PC-9 (cell line): ENCODE results near the gene STBD1. TPM values are rescaled to one million over a fixed set of nuclear protein-coding genes. Genes with fewer than 3 reads are reported as not detected.

Experiments
- BruUV-seq: library from RNA; stranded (reverse); fragments of 400-500 nt; replicated peaks from 2 replicates; lab custom pipeline; 2021; lab: Mats Ljungman, UMichigan
- CTCF ChIA-PET: fragments of 300-600 bp; sonication (Branson Sonifier 250); formaldehyde crosslinking; loops from one replicate; lab custom pipeline; 2022; ENCODE audit warnings: antibody characterized with exemption; lab: Charles Lee
- POLR2A ChIA-PET: fragments of 300-600 bp; sonication (Branson Sonifier 250); formaldehyde crosslinking; loops from one replicate; lab custom pipeline; 2022; ENCODE audit warnings: antibody characterized with exemption; ENCODE audit not compliant: unreplicated experiment; lab: Charles Lee
- DNase-seq, 2 experiments: peaks; one replicate each; pipeline versions ENCODE4 v3.0.0 to v3.0.0-alpha.2; 2015 to 2022; ENCODE audit warnings: mixed read lengths in 1 of 2
- H2AFZ ChIP-seq: fragments of 200-600 bp; sonication (generic); 2 replicates; pipeline ENCODE4 v1.8.1; 2017; ENCODE audit warnings: antibody characterized with exemption
- H3F3A ChIP-seq: fragments of 200-600 bp; sonication (generic); 2 replicates; pipeline ENCODE4 v1.8.1; 2017; ENCODE audit warnings: antibody characterized with exemption, mild to moderate bottlenecking, low read depth; ENCODE audit not compliant: insufficient read depth
- H3K27ac ChIP-seq: fragments of 200-600 bp; sonication (generic); 2 replicates; pipeline ENCODE4 v1.6.1; 2016; ENCODE audit warnings: mixed run types
- H3K27me3 ChIP-seq: fragments of 200-600 bp; sonication (generic); 2 replicates; pipeline ENCODE4 v1.6.1; 2016; ENCODE audit warnings: low read depth, mixed run types; ENCODE audit not compliant: insufficient read depth
- H3K36me3 ChIP-seq: fragments of 200-600 bp; sonication (generic); 2 replicates; pipeline ENCODE4 v1.6.1; 2016; ENCODE audit warnings: low read depth, mixed run types
- H3K4me1 ChIP-seq: fragments of 200-600 bp; sonication (generic); replicated peaks from 2 replicates; pipeline ENCODE4 v1.6.1; 2016; ENCODE audit warnings: mixed run types; ENCODE audit not compliant: insufficient read depth
- H3K4me2 ChIP-seq: fragments of 200-600 bp; sonication (generic); 2 replicates; pipeline ENCODE4 v1.6.1; 2017; ENCODE audit warnings: mixed run types
- H3K4me3 ChIP-seq: fragments of 200-600 bp; sonication (generic); 2 replicates; pipeline ENCODE4 v1.6.1; 2016; ENCODE audit warnings: mixed run types
- H3K79me2 ChIP-seq: fragments of 200-600 bp; sonication (generic); 2 replicates; pipeline ENCODE4 v1.6.1; 2017; ENCODE audit warnings: low read depth, mixed run types
- H3K9me2 ChIP-seq: fragments of 200-600 bp; sonication (generic); 2 replicates; pipeline ENCODE4 v1.8.1; 2017; ENCODE audit warnings: mild to moderate bottlenecking; ENCODE audit not compliant: insufficient read depth
- H3K9me3 ChIP-seq: fragments of 200-600 bp; sonication (generic); 2 replicates; pipeline ENCODE4 v1.8.1; 2016; ENCODE audit warnings: low read depth; ENCODE audit not compliant: insufficient read depth
- H4K20me1 ChIP-seq: fragments of 200-600 bp; sonication (generic); 2 replicates; pipeline ENCODE4 v1.8.1; 2017; ENCODE audit not compliant: insufficient read depth
- CTCF ChIP-seq: fragments of 200-600 bp; sonication (generic); conservative IDR thresholded peaks from 2 replicates; pipeline ENCODE4 v1.6.1; 2017; ENCODE audit warnings: mixed run types, antibody characterized with exemption, mild to moderate bottlenecking, moderate library complexity
- EZH2 ChIP-seq: fragments of 200-600 bp; sonication (generic); IDR thresholded peaks from 2 replicates; pipeline ENCODE4 v1.8.0; 2017; ENCODE audit warnings: antibody characterized with exemption, low read depth
- intact Hi-C: fragments of 100-400 bp; cut with micrococcal nuclease; formaldehyde crosslinking; loops from one replicate; pipeline ENCODE4 v1.10.0; 2022; ENCODE audit not compliant: unreplicated experiment
- total RNA-seq: library from RNA; stranded (reverse); gene quantifications from 2 replicates; pipeline ENCODE4 v1.2.3, GENCODE V29; 2021

Gene STBD1
- total RNA-seq, 1 experiment from 2014 or later: 1.8 TPM

- no peak for DNase-seq
- Histone ChIP-seq H3K4me1 (no peaks in the 10 kb centered on the region), H3K9me2 (no peaks in the 10 kb centered on the region), H3K27me3 (no peaks in the 10 kb centered on the region), H3K9me3 (no peaks in the 10 kb centered on the region), H3K4me2 (no peak overlapping the region), H3K79me2 (no peaks in the 10 kb centered on the region), H4K20me1 (no peaks in the 10 kb centered on the region), H3K4me3 (no peak overlapping the region), H3K36me3 (no peaks in the 10 kb centered on the region), H3F3A (no peaks in the 10 kb centered on the region), H2AFZ (no peak overlapping the region), H3K27ac (no peak overlapping the region)
- no TSS peak for BruUV-seq
- TF ChIP-seq EZH2 (no peak), CTCF (no peak)
- ChIA-PET CTCF (no interaction called here), POLR2A (no interaction called here)
- intact Hi-C loops: no loop called here
Measured at GRCh38 chr4:76267811-76268210, 38.7 kb upstream of the STBD1 start.

GRCh38 chr4:76270244-76271175 is 36.0 kb upstream of the STBD1 start:
- intact Hi-C loops: no loop called here
- POLR2A ChIA-PET: no interaction called here

GRCh38 chr4:76271248-76271647 is 35.3 kb upstream of the STBD1 start:
- POLR2A ChIA-PET: no interaction called here
- TF ChIP-seq CTCF: no peak
- no peak for TF ChIP-seq EZH2
- CTCF ChIA-PET: no interaction called here
- H3K27ac ChIP-seq: no peak overlapping the region
- H2AFZ ChIP-seq: no peak overlapping the region
- H3K9me3 ChIP-seq: no peaks in the 10 kb centered on the region
- no peaks in the 10 kb centered on the region for H3K4me1 ChIP-seq
- H3K4me2 ChIP-seq: no peak overlapping the region
- intact Hi-C loops: no loop called here
- no peaks in the 10 kb centered on the region for H3K36me3 ChIP-seq
- H3F3A ChIP-seq: no peaks in the 10 kb centered on the region
- no peak for DNase-seq
- no peak overlapping the region for H3K4me3 ChIP-seq
- no TSS peak for BruUV-seq
- no peaks in the 10 kb centered on the region for H4K20me1 ChIP-seq
- no peaks in the 10 kb centered on the region for H3K79me2 ChIP-seq
- H3K27me3 ChIP-seq: no peaks in the 10 kb centered on the region
- no peaks in the 10 kb centered on the region for H3K9me2 ChIP-seq

More at GRCh38 chr4:76270244-76271175, 36.0 kb upstream of the STBD1 start:
- no peaks in the 10 kb centered on the region for H3K36me3 ChIP-seq
- no peak overlapping the region for H2AFZ ChIP-seq
- TF ChIP-seq EZH2 (no peak), CTCF (no peak)
- H3K79me2 ChIP-seq: no peaks in the 10 kb centered on the region
- DNase-seq: no peak
- no peaks in the 10 kb centered on the region for H3K4me1 ChIP-seq
- no peak overlapping the region for H3K27ac ChIP-seq
- no peaks in the 10 kb centered on the region for H3K9me3 ChIP-seq
- CTCF ChIA-PET: no interaction called here
- no peak overlapping the region for H3K4me2 ChIP-seq
- H3K9me2 ChIP-seq: no peaks in the 10 kb centered on the region
- H4K20me1 ChIP-seq: no peaks in the 10 kb centered on the region
- H3K4me3 ChIP-seq: no peak overlapping the region
- no peaks in the 10 kb centered on the region for H3K27me3 ChIP-seq
- no peaks in the 10 kb centered on the region for H3F3A ChIP-seq
- no TSS peak for BruUV-seq
